Panc1 (cell line): ENCODE measurements around the gene SLC7A9. TPM values are rescaled to one million over a fixed set of nuclear protein-coding genes. Genes with fewer than 3 reads are reported as not detected.

Experiments
- ATAC-seq: fragments of 200-7000 bp; cut with Tn5 transposase; 2 replicates; pipeline ENCODE4 v1.9.1; 2020; ENCODE audit warnings: mild to moderate bottlenecking, moderate library complexity
- BruUV-seq: library from RNA; stranded (reverse); fragments of 400-500 nt; replicated peaks from 2 replicates; lab custom pipeline; 2021; lab: Mats Ljungman, UMichigan
- CTCF ChIA-PET: fragments of 300-600 bp; sonication (Branson Sonifier 250); formaldehyde crosslinking; loops from one replicate; lab custom pipeline; 2022; ENCODE audit warnings: antibody characterized with exemption; lab: Charles Lee
- POLR2A ChIA-PET: fragments of 300-600 bp; sonication (Branson Sonifier 250); formaldehyde crosslinking; loops from one replicate; lab custom pipeline; 2022; ENCODE audit warnings: antibody characterized with exemption; lab: Charles Lee
- DNase-seq: peaks from one replicate; pipeline ENCODE4 v3.0.0-alpha.2; 2010; ENCODE audit warnings: low read depth, low spot score
- H3K27ac ChIP-seq: 2 replicates; pipeline ENCODE4 v1.5.1; 2011; ENCODE audit warnings: mild to moderate bottlenecking, low read length, inconsistent platforms
- H3K27me3 ChIP-seq: fragments of 200-500 bp; sonication (Bioruptor generic); 2 replicates; pipeline ENCODE4 v1.6.0; 2014; ENCODE audit warnings: low read length, inconsistent platforms; ENCODE audit not compliant: control insufficient read depth, insufficient read depth
- H3K36me3 ChIP-seq: fragments of 200-500 bp; sonication (Bioruptor generic); 2 replicates; pipeline ENCODE4 v1.5.1; 2014; ENCODE audit warnings: inconsistent platforms, mild to moderate bottlenecking, low read length, moderate library complexity; ENCODE audit not compliant: control insufficient read depth, insufficient read depth
- H3K4me1 ChIP-seq: 2 replicates; pipeline ENCODE4 v1.5.1; 2011; ENCODE audit warnings: inconsistent platforms, mild to moderate bottlenecking, low read length, moderate library complexity; ENCODE audit not compliant: control insufficient read depth, insufficient read depth
- H3K4me3 ChIP-seq, 2 experiments: 2 replicates each; pipeline ENCODE4 v1.5.1; 2011 to 2012; ENCODE audit warnings: low read depth in 2 of 2, low read length in 2 of 2, mild to moderate bottlenecking in 2 of 2, inconsistent platforms in 1 of 2, moderate library complexity in 1 of 2
- H3K9me3 ChIP-seq: fragments of 200-500 bp; sonication (Bioruptor generic); 2 replicates; pipeline ENCODE4 v1.5.1; 2014; ENCODE audit warnings: low read depth, mild to moderate bottlenecking, inconsistent platforms, low read length, moderate library complexity; ENCODE audit not compliant: control insufficient read depth, insufficient read depth
- CTCF ChIP-seq: fragments of 450-650 bp; IDR thresholded peaks from 2 replicates; pipeline ENCODE4 v1.5.1; 2017; ENCODE audit warnings: mild to moderate bottlenecking
- POLR2AphosphoS5 ChIP-seq: IDR thresholded peaks from 2 replicates; pipeline ENCODE4 v1.6.1; 2012; ENCODE audit warnings: mild to moderate bottlenecking, low read depth, low read length, moderate library complexity
- SIN3A ChIP-seq: IDR thresholded peaks from 2 replicates; pipeline ENCODE4 v1.6.1; 2012; ENCODE audit warnings: low read depth, mild to moderate bottlenecking, low read length, moderate library complexity, borderline replicate concordance; ENCODE audit not compliant: insufficient read depth
- TCF7L2 ChIP-seq: IDR thresholded peaks from 2 replicates; pipeline ENCODE4 v1.6.1; 2011; ENCODE audit warnings: mild to moderate bottlenecking, low read depth, low read length, inconsistent platforms
- in situ Hi-C: cut with HindIII; loops from 2 replicates; pipeline ENCODE4 v1.10.0; 2016; ENCODE audit warnings: low sequenced_read_pairs, low pct_unique_long_range_greater_than_20kb
- intact Hi-C: fragments of 100-400 bp; cut with micrococcal nuclease; formaldehyde crosslinking; loops from one replicate; pipeline ENCODE4 v1.10.0; 2022; ENCODE audit not compliant: unreplicated experiment
- total RNA-seq: library from RNA; stranded (reverse); gene quantifications from one replicate; pipeline ENCODE4 v1.2.1, GENCODE V29; 2021; ENCODE audit not compliant: unreplicated experiment
- TF ChIP-seq, protein P1 (sequence below), 2 experiments: IDR thresholded peaks; 2 replicates each; pipeline ENCODE4 v1.6.1; 2011 to 2012; ENCODE audit warnings: low read depth in 2 of 2, control low read depth in 1 of 2, low read length in 1 of 2, mild to moderate bottlenecking in 1 of 2, moderate library complexity in 1 of 2; ENCODE audit not compliant: insufficient read depth in 1 of 2

The SLC7A9 gene
- total RNA-seq, 1 experiment from 2014 or later, result 0.28 TPM

GRCh38 chr19:32823747-32824102, 45.8 kb downstream of the SLC7A9 start:
- H3K9me3 ChIP-seq, result no peaks in the 10 kb centered on the region
- in situ Hi-C loops, result no loop called here
- BruUV-seq, result no TSS peak
- H3K27me3 ChIP-seq, result no peaks in the 10 kb centered on the region
- H3K4me3 ChIP-seq, result no peak overlapping the region
- H3K27ac ChIP-seq, result no peak overlapping the region
- DNase-seq (no peak), ATAC-seq (no peak)
- ChIA-PET CTCF (interaction anchor here (0.6 kb wide), 1 partner anchor 69 kb away, joined by 5 read pairs; no protein-coding TSS in a partner anchor), POLR2A (no interaction called here)
- TF ChIP-seq, protein P1, sequence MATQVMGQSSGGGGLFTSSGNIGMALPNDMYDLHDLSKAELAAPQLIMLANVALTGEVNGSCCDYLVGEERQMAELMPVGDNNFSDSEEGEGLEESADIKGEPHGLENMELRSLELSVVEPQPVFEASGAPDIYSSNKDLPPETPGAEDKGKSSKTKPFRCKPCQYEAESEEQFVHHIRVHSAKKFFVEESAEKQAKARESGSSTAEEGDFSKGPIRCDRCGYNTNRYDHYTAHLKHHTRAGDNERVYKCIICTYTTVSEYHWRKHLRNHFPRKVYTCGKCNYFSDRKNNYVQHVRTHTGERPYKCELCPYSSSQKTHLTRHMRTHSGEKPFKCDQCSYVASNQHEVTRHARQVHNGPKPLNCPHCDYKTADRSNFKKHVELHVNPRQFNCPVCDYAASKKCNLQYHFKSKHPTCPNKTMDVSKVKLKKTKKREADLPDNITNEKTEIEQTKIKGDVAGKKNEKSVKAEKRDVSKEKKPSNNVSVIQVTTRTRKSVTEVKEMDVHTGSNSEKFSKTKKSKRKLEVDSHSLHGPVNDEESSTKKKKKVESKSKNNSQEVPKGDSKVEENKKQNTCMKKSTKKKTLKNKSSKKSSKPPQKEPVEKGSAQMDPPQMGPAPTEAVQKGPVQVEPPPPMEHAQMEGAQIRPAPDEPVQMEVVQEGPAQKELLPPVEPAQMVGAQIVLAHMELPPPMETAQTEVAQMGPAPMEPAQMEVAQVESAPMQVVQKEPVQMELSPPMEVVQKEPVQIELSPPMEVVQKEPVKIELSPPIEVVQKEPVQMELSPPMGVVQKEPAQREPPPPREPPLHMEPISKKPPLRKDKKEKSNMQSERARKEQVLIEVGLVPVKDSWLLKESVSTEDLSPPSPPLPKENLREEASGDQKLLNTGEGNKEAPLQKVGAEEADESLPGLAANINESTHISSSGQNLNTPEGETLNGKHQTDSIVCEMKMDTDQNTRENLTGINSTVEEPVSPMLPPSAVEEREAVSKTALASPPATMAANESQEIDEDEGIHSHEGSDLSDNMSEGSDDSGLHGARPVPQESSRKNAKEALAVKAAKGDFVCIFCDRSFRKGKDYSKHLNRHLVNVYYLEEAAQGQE (IDR thresholded peaks at IDR 0.05; ENCODE audit: insufficient read depth in 1 of 2, low read depth in 2 of 2, low read length in 1 of 2), result no peak
- TF ChIP-seq POLR2AphosphoS5 (no peak), SIN3A (no peak), TCF7L2 (no peak), CTCF (no peak)
- intact Hi-C loops, result no loop called here
- no peaks in the 10 kb centered on the region for H3K36me3 ChIP-seq
- H3K4me1 ChIP-seq, result no peaks in the 10 kb centered on the region

- ATAC-seq (no peak), DNase-seq (no peak)
- no peaks in the 10 kb centered on the region for H3K36me3 ChIP-seq
- TF ChIP-seq, protein P1 (IDR thresholded peaks at IDR 0.05; ENCODE audit: insufficient read depth in 1 of 2, low read depth in 2 of 2, low read length in 1 of 2), result no peak
- TF ChIP-seq TCF7L2 (no peak), CTCF (no peak), SIN3A (no peak), POLR2AphosphoS5 (no peak)
- intact Hi-C loops, result no loop called here
- no peaks in the 10 kb centered on the region for H3K4me1 ChIP-seq
- in situ Hi-C loops, result no loop called here
- H3K27me3 ChIP-seq, result no peaks in the 10 kb centered on the region
- ChIA-PET POLR2A (no interaction called here), CTCF (no interaction called here)
- H3K27ac ChIP-seq, result no peak overlapping the region
- H3K4me3 ChIP-seq, result no peak overlapping the region
- BruUV-seq, result no TSS peak
- H3K9me3 ChIP-seq, result no peaks in the 10 kb centered on the region
Observed at GRCh38 chr19:32822916-32823746, 46.4 kb downstream of the SLC7A9 start.
